ENCODE data around the gene GRIP1.

The GRIP1 gene

DNA sequence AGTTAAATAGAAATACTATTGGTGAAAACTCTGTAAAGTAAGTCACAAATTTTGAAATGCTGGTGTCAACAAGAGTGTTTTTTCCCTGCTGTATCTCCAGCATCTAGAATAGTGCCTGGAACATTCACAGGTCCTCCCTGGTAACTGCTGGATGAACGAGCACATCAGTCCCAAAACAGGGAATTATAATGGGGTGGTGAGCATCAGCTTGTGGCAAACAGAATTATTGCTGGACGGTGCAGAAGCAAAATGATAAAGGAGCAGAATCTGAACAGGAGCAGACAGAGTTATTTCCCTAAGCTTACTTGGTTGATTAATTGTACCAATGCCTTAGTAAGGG lies 129.9 kb downstream of the GRIP1 start:
- Mint-ChIP-seq H3K36me3 (ENCODE audit: low read depth) (no peaks in the 10 kb centered on the region), H3K27ac (no peak overlapping the region), H3K4me1 (no peaks in the 10 kb centered on the region), H3K27me3 (ENCODE audit: low read depth) (no peaks in the 10 kb centered on the region), H3K4me3 (no peak overlapping the region), H3K9me3 (no peaks in the 10 kb centered on the region)
- TF ChIP-seq, protein P1, sequence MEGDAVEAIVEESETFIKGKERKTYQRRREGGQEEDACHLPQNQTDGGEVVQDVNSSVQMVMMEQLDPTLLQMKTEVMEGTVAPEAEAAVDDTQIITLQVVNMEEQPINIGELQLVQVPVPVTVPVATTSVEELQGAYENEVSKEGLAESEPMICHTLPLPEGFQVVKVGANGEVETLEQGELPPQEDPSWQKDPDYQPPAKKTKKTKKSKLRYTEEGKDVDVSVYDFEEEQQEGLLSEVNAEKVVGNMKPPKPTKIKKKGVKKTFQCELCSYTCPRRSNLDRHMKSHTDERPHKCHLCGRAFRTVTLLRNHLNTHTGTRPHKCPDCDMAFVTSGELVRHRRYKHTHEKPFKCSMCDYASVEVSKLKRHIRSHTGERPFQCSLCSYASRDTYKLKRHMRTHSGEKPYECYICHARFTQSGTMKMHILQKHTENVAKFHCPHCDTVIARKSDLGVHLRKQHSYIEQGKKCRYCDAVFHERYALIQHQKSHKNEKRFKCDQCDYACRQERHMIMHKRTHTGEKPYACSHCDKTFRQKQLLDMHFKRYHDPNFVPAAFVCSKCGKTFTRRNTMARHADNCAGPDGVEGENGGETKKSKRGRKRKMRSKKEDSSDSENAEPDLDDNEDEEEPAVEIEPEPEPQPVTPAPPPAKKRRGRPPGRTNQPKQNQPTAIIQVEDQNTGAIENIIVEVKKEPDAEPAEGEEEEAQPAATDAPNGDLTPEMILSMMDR (IDR thresholded peaks at IDR 0.05; ENCODE audit: unreplicated experiment in 3 of 3) = peak in 1 of 3 experiments; percentile 1

DNA sequence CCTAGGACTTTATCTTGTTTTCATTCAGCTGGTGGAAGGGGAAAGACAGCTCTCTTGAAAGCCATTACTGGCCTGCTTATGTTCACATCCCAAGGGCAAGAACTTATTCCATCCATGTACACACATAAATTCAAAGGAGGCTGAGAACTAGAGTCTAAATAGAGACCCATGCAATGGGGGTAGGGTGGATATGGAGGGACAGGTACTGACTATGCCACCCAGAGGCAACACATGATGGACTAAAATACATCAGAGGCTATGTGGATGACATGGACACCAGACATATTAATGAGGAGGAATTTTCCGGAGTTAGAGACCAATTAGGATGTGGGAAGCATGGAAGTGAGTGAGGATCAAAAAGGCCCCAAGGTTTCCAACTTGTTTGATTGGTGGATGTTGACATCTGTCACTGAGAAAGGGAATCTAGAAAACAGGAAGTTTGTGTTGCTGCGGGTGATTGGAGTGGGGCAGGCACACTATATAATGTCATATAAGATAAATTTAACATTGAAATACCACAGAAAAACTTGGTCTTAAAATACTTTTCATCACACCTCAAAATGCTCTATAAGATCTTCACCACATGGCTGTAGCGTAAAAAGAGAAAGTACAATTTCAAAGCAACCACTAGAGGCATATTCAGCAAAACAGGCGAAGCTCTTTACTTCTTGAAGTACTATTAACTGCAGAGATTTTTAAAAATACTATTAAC lies 130.4 kb downstream of the GRIP1 start:
- H3K4me1 Mint-ChIP-seq = no peaks in the 10 kb centered on the region
- H3K36me3 Mint-ChIP-seq (ENCODE audit: low read depth) = no peaks in the 10 kb centered on the region
- TF ChIP-seq, protein P1 (IDR thresholded peaks at IDR 0.05; ENCODE audit: unreplicated experiment in 3 of 3) = peak; percentile 13 to 37 (median 26)
- H3K9me3 Mint-ChIP-seq = no peaks in the 10 kb centered on the region
- no peaks in the 10 kb centered on the region for H3K27me3 Mint-ChIP-seq (ENCODE audit: low read depth)
- H3K4me3 Mint-ChIP-seq = no peak overlapping the region
- H3K27ac Mint-ChIP-seq = no peak overlapping the region

DNA sequence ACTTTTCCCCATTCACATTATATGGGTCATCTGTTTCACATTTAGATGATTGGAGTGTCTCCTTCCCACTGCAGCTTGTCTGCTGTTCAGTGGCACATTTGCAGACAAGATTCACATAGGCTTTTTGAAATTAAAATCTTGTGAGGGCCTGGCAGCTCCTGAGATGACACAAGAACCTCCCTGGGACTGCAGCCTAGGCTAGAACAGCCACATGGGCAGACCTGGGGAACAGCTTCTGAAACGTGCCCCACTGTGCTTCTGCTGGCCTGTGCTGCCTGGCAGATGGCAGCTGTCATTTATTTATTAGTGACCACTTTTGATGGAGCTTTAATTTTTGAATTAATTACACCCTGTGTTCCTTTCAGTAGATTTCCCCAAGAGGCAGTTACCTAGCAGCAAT lies 137.4 kb downstream of the GRIP1 start:
- H3K27ac Mint-ChIP-seq = no peak overlapping the region

DNA sequence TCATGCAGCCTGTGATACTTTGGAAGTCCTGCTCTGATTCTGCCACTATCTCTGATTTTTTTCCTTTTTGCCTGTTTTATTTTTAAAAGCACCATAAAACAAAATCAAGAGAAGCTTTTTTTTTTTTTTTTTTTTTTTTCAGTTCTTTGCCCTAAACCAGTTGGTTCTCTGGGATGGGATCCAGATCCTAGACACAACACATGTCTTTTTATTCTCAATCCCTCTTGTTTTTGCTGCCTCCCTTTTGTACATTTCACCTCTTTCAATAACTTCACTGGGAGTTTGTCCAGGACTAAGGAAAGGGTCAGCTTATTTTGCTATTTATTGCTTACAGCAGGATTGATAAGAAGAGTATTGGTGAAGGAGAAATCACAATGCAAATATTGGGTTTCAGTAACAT lies 139.4 kb downstream of the GRIP1 start:
- Mint-ChIP-seq H3K4me3 (no peak overlapping the region), H3K27ac (peak overlapping the region in 1 of 3 experiments; percentile 59), H3K27me3 (ENCODE audit: low read depth) (no peaks in the 10 kb centered on the region), H3K4me1 (peaks cover 16% of the 10 kb centered on the region), H3K36me3 (ENCODE audit: low read depth) (peaks cover 4% of the 10 kb centered on the region), H3K9me3 (no peaks in the 10 kb centered on the region)
- TF ChIP-seq, protein P1 (IDR thresholded peaks at IDR 0.05; ENCODE audit: unreplicated experiment in 3 of 3) = no peak

More for the DNA sequence above, 137.4 kb downstream of the GRIP1 start:
- no peaks in the 10 kb centered on the region for H3K9me3 Mint-ChIP-seq
- peaks cover 16% of the 10 kb centered on the region for H3K4me1 Mint-ChIP-seq
- TF ChIP-seq, protein P1 (IDR thresholded peaks at IDR 0.05; ENCODE audit: unreplicated experiment in 3 of 3) = no peak
- H3K4me3 Mint-ChIP-seq = no peak overlapping the region
- no peaks in the 10 kb centered on the region for H3K27me3 Mint-ChIP-seq (ENCODE audit: low read depth)
- peaks cover 4% of the 10 kb centered on the region for H3K36me3 Mint-ChIP-seq (ENCODE audit: low read depth)

DNA sequence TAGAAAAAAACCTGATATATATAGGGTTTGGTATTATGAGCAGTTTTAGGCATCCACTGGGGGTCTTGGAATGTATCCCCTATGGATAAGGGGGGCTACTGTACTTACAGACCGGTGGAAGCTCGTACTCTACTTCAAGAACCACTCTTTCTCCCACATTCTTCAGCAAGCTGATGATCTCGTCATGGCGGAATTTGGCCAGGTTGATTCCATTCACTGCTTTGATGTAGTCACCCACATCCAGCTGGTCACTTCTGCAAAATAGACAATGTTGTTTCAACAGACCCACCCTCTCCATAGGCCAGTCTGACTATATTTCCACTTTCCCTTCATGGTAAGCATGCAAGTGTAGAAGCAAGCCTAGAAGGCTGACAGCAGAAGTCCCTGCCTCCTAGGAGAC lies 139.9 kb downstream of the GRIP1 start:
- Mint-ChIP-seq H3K27me3 (ENCODE audit: low read depth) (no peaks in the 10 kb centered on the region), H3K4me1 (peaks cover 16% of the 10 kb centered on the region), H3K27ac (peak overlapping the region in 2 of 3 experiments; percentile 47 to 59), H3K4me3 (no peak overlapping the region), H3K9me3 (no peaks in the 10 kb centered on the region), H3K36me3 (ENCODE audit: low read depth) (peaks cover 4% of the 10 kb centered on the region)
- TF ChIP-seq, protein P1 (IDR thresholded peaks at IDR 0.05; ENCODE audit: unreplicated experiment in 3 of 3) = no peak

DNA sequence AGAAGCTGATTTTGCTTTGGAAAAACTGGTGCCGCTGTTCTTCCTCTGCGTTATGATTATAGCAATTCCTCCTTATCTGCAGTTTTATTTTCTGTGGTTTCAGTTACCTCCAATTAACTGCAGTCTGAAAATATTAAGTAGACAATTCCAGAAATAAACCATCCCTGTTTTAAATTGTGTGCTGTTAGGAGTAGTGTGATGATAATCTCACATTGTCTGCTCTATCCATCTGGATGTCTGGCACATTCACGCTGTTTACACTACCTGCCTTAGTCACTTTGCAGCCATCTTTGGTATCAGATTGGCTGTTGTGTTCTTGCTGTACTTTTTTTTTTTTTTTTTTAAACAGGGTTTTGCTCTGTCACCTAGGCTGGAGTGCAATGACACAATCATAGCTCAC lies 141.0 kb downstream of the GRIP1 start:
- no peaks in the 10 kb centered on the region for H3K9me3 Mint-ChIP-seq
- peaks cover 4% of the 10 kb centered on the region for H3K36me3 Mint-ChIP-seq (ENCODE audit: low read depth)
- no peak overlapping the region for H3K27ac Mint-ChIP-seq
- H3K4me1 Mint-ChIP-seq = peaks cover 16% of the 10 kb centered on the region
- no peaks in the 10 kb centered on the region for H3K27me3 Mint-ChIP-seq (ENCODE audit: low read depth)
- no peak overlapping the region for H3K4me3 Mint-ChIP-seq
- TF ChIP-seq, protein P1 (IDR thresholded peaks at IDR 0.05; ENCODE audit: unreplicated experiment in 3 of 3) = no peak

Measured in nephron (organoid).